ENCODE measurements around the gene FCRL4.

DNA sequence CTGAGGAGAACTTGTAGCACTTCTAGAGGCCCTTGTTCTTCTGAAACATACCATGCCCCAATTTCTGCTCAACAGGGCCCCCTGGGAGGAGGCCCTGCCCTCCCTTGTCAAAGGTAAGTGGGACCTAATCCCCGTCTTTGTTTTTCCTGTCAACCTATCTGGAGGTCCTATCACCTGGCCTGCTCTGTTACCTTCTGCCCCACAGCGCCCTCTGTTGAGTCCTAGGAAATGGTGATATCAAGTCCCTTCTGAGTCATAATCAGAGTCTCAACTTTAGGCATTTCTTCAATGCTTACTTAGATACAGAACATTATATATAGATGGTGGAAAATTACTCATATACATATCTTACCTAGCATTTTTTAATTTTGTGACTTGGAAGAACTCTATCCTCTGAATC lies 28.2 kb upstream of the FCRL4 start:
- TF ChIP-seq POLR2A (IDR thresholded peaks at IDR 0.05) (no peak), EP300 (IDR thresholded peaks at IDR 0.05) (no peak)
- TF ChIP-seq, protein P1, sequence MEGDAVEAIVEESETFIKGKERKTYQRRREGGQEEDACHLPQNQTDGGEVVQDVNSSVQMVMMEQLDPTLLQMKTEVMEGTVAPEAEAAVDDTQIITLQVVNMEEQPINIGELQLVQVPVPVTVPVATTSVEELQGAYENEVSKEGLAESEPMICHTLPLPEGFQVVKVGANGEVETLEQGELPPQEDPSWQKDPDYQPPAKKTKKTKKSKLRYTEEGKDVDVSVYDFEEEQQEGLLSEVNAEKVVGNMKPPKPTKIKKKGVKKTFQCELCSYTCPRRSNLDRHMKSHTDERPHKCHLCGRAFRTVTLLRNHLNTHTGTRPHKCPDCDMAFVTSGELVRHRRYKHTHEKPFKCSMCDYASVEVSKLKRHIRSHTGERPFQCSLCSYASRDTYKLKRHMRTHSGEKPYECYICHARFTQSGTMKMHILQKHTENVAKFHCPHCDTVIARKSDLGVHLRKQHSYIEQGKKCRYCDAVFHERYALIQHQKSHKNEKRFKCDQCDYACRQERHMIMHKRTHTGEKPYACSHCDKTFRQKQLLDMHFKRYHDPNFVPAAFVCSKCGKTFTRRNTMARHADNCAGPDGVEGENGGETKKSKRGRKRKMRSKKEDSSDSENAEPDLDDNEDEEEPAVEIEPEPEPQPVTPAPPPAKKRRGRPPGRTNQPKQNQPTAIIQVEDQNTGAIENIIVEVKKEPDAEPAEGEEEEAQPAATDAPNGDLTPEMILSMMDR (IDR thresholded peaks at IDR 0.05), result peak in 1 of 5 experiments; percentile 22
